HS-27A (cell line): ENCODE data around the gene JAKMIP1.
A peak's percentile ranks its signal among the peaks of the same experiment; 100 is the strongest.
"Not testable (repeated sequence)": the region's sequence is repeated elsewhere in the genome, so short reads cannot be mapped to it uniquely, and the experiment has no call there.

ENCODE experiments used
- DNase-seq: peaks from one replicate; pipeline ENCODE4 v3.0.0-alpha.2; 2012; ENCODE audit warnings: low read depth, missing footprints

Gene JAKMIP1

GRCh38 chr4:6013564-6013963 lies 186.8 kb downstream of the JAKMIP1 start:
- no peak for DNase-seq

GRCh38 chr4:6012200-6012599 lies 188.1 kb downstream of the JAKMIP1 start:
- no peak for DNase-seq

GRCh38 chr4:6011686-6012085 lies 188.7 kb downstream of the JAKMIP1 start:
- DNase-seq: no peak

- no peak for DNase-seq
These were observed 189.1 kb downstream of the JAKMIP1 start for GRCh38 chr4:6011271-6011671.

- DNase-seq: no peak
These were observed 189.6 kb downstream of the JAKMIP1 start for GRCh38 chr4:6010789-6011188.

GRCh38 chr4:6009452-6009851 lies 190.9 kb downstream of the JAKMIP1 start:
- no peak for DNase-seq

GRCh38 chr4:6008766-6009385 lies 191.5 kb downstream of the JAKMIP1 start:
- no peak for DNase-seq

- DNase-seq: no peak
These were observed 192.2 kb downstream of the JAKMIP1 start for GRCh38 chr4:6008092-6008551.

DNA sequence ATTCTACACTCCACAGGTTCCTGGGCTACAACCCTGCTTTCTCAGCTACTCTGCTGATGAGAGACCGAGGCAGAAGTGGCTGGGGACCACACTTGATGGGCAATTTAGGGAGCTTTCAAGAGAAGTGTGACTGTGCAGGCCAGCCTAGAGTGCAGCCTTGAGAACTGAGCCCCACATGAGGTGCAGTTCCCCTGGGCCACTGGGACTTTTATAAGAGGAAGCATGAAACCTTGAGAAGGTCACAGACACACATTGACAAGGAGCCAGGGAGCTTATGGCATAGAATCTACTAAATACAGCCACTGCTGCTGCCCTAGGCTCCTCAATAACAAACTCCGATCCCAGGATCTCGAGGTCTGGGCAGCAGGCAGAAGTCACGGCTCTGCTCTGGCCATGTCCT lies 195.2 kb downstream of the JAKMIP1 start:
- DNase-seq: no peak

DNA sequence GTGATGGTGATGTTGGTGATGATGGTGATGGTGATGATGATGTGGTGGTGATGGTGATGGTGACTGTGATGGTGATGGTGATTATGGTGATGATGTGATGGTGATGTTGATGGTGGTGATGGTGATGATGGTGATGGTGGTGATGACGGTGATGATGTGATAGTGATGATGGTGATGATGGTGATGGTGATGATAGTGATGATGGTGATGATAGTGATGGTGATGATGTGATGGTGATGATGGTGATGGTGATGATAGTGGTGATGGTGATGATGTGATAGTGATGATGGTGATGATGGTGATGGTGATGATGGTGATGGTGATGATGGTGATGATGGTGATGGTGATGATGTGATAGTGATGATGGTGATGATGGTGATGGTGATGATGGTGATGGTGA lies 196.9 kb downstream of the JAKMIP1 start:
- DNase-seq: not testable (repeated sequence)

DNA sequence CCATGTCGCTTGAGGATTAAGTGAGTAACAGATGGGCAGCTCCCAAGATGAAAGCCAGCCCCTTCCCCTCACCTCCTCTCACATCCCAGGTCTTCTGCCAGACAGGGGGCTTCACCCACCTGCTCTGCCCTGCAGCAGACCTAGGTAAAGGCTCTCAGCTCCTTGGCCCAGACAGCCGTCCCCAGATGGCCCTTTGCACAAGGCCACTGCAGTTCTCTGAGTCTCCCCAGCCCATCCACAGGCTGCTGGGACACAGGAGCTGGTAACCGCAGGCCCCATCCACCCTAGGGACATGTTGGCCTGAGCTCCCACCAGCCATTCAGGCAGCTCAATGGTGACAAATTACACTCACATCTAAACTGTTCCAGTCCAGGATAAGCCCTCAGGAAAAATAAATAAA lies 197.4 kb downstream of the JAKMIP1 start:
- DNase-seq: no peak

DNA sequence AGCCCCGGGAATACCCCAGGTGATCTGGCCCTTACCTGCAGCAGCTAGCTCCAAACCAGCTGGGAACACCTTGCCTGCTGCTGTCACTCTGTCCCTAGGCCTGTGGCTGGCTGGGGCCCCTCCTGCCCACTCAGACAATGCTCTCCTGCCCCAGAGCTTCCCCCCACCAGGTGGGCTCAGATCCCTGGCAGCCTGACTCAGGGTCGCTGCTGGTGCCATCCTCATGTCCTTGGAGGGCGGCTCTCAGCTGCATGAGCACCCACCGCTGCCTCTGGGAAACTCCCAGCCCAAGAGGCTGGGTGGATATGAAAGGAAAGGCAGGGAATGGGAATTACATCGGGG lies 197.9 kb downstream of the JAKMIP1 start:
- DNase-seq: no peak

- no peak for DNase-seq
These were observed 198.5 kb downstream of the JAKMIP1 start for GRCh38 chr4:6001680-6002491.

DNA sequence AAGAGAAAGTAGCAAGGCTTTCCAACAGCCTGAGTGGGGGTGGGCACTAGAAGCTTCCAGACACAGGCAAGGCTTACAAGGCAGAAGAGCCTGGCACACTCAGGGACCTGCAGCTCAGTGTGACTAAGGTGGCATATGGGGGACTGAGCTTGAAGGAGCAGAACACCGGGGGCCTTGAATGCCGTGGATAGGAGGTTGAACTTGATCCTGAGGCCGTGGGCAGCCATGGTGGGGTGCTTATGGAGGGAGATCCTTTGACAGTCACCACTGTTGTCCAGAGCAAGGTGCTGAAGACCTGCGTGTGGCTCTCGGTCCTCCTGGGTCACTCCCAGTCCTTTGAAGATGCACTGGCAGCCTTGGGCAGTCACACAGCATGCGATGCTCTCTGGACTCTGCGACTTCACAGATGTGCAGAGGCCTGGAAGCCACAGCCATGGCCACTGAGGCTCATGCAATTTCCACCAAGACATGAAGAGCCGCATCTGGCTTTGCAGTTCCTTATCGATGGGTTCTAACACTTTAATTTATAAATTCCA lies 200.5 kb downstream of the JAKMIP1 start:
- DNase-seq: no peak

- no peak for DNase-seq
These were observed 201.0 kb downstream of the JAKMIP1 start for GRCh38 chr4:5999356-5999755.

DNA sequence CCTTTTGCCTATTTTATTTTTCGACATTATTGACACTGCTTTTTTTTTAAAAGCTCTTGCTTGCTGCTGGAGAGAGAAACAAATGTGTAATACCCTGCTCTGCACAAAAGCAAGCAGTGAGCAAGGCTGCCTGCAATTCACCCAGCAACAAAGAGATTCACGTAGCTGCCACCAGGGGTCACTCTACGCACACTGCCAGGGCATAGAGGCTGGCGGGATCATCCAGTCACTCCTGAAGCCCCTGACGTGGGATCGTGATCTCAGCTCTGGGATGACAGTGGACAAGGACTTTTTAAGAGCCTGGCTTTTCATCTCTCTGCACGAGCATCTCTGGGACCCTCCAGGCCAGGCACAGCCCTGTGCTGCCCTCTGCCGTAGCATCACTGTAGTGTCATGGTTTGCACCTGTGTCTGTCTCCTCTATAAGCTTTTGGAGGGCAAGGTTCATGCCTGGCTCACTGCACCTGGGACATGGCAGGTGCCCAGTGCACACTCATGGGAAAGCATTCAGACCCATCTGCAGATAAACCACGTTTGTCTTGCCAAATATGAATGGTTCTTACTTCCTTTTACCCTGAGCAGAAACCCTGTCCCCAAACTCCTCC lies 201.9 kb downstream of the JAKMIP1 start:
- DNase-seq: peak; percentile 9

GRCh38 chr4:5996641-5997040 lies 203.7 kb downstream of the JAKMIP1 start:
- no peak for DNase-seq

- DNase-seq: no peak
These were observed 204.3 kb downstream of the JAKMIP1 start for GRCh38 chr4:5995901-5996623.

DNA sequence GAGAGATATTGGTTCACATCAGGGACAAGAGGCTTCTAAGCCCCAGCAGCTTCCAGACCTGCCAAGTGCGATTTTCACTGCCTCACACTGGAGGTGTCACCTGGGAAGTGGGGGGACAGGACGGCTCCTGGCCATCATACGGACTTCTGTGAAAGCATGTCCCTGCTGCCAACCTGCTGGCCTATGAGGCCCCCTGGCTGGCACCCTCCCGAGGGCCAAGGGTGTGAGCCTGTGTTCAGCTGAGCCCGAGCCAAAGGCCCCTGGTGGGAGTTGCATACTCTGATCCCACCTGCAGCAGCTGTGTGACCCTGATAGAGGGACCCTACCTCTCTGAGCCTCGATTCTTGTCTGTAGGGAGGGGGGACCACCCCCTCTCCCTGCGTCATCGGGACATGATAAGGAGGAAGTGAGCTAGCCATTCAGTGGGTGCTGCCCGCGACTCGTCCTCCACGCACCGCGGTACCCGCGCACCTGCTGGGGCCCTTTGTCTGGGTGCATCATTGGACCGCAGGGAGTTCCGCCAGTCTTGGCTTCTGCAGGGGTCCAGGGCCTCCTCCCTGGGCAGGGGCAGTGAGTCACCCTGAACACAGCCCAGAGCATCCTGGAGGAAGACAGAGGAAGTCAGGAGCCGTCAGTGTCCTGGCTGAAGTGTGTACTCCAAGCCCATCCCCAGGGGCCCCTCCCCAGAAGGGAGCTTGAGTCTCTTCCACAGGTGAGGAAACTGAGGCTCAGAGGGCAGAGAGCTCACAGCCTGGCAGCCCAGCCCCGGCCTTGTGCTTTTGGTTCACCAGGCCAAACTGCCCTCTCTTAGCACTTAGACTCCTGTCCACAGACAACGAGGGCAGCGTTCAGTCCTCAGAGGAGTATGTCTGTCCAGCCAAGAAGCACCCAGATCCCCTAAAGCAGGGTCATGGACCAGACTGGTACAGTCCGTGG lies 206.2 kb downstream of the JAKMIP1 start:
- no peak for DNase-seq

- not testable (repeated sequence) for DNase-seq
These were observed 207.0 kb downstream of the JAKMIP1 start for GRCh38 chr4:5993346-5993745.

DNA sequence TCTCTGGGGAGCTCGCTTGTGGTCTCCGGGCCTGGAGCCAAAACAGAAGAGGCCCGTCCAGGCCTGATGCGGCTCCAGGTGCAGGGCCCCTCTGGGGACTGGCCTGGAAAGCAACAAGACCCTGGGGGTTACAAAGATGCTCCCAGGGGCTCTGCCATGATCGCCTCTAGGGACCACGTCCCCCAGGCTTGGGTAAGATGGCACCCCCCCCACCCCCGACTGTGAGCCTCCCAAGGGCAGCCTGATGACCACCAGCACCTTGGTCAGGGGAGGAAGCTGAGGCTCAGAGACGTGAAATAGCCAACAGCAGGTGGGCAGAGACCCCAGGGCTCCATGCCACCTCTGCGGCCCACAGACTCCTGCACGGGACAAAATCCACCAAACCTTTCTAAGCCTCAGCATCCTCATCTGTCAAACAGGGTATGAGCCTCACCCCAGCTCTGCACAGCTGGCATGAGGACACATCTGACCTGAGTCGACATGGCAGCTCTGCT lies 207.5 kb downstream of the JAKMIP1 start:
- no peak for DNase-seq
